HL-60 (cell line): ENCODE data around the gene MAPKAPK2.

Experiments
- CTCF ChIP-seq: IDR thresholded peaks from one replicate; pipeline ENCODE4 v1.5.1; 2011; ENCODE audit warnings: low read length, control low read depth, inconsistent platforms; ENCODE audit not compliant: insufficient read depth
- SPI1 ChIP-seq: IDR thresholded peaks from 2 replicates; pipeline ENCODE4 v1.6.1; 2012; ENCODE audit warnings: low read depth, mild to moderate bottlenecking, borderline replicate concordance

DNA sequence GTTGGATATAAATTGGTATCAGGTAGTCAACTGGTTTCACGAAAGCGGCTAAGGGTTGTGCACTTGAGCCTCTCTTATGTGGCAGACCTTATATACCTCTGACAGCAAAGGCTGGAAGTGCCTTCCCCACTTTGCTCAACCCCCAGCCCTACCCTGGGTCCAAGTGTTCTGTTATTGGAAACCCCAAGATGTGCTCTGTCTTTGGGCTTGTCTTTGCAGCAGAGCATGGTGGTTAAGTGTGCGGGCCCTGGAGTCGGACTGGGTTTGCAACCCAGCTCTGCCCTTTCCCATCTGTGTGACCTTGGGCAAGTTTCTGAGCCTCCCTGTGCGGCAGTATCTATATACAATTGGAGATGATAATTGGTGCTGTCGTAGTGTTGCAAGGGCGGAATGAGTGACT lies 98.8 kb downstream of the MAPKAPK2 start:
- TF ChIP-seq CTCF (no peak), SPI1 (no peak)
